MM.1S (cell line): ENCODE data around the gene NFKBIE.

ENCODE experiments used
- EZH2 ChIP-seq: fragments of 300-600 bp; sonication (generic); optimal IDR thresholded peaks from 2 replicates; pipeline ENCODE3; 2017; ENCODE audit warnings: low read depth, mild to moderate bottlenecking, antibody characterized with exemption, low read length, mixed read lengths
- TF ChIP-seq, protein P1 (sequence below): fragments of 300-600 bp; sonication (generic); IDR thresholded peaks from 2 replicates; pipeline ENCODE4 v1.5.1; 2016; ENCODE audit warnings: antibody characterized with exemption, low read length, mixed read lengths

DNA sequence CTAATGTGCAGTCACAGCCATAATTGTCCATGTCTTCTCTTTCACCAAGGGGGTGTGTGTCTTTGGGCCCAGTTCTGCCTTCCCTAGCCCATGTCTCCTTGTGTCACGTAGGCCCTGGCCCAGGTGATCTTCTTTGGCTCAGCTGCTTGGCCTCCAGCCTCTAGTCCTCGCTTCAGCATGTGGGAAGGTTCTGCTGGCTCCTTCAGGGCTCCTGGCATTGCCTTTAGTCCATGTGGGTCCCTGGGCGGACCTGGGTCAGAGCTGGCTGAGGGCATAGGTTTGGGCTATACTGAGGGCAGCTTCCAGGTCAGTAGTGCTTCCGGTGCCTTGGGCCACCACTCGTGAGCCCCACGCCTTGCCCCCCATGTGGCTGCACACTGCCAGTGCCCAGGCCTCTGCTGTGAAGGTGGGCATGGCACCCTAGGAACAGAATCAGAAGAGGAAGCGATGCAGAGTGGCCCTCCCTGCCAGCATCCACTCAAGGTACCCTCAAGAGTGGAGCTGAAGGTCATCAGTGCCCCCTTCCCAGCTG, 35.0 kb upstream of the NFKBIE start:
- TF ChIP-seq, protein P1, sequence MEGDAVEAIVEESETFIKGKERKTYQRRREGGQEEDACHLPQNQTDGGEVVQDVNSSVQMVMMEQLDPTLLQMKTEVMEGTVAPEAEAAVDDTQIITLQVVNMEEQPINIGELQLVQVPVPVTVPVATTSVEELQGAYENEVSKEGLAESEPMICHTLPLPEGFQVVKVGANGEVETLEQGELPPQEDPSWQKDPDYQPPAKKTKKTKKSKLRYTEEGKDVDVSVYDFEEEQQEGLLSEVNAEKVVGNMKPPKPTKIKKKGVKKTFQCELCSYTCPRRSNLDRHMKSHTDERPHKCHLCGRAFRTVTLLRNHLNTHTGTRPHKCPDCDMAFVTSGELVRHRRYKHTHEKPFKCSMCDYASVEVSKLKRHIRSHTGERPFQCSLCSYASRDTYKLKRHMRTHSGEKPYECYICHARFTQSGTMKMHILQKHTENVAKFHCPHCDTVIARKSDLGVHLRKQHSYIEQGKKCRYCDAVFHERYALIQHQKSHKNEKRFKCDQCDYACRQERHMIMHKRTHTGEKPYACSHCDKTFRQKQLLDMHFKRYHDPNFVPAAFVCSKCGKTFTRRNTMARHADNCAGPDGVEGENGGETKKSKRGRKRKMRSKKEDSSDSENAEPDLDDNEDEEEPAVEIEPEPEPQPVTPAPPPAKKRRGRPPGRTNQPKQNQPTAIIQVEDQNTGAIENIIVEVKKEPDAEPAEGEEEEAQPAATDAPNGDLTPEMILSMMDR = no peak
- no peak for TF ChIP-seq EZH2
